ENCODE measurements around the gene TEX26. TPM values are rescaled to one million over a fixed set of nuclear protein-coding genes. Genes with fewer than 3 reads are reported as not detected.
"Not testable (repeated sequence)": the region's sequence is repeated elsewhere in the genome, so short reads cannot be mapped to it uniquely, and the experiment has no call there.

Gene TEX26
- total RNA-seq, 6 experiments from 2014 or later, result not detected

DNA sequence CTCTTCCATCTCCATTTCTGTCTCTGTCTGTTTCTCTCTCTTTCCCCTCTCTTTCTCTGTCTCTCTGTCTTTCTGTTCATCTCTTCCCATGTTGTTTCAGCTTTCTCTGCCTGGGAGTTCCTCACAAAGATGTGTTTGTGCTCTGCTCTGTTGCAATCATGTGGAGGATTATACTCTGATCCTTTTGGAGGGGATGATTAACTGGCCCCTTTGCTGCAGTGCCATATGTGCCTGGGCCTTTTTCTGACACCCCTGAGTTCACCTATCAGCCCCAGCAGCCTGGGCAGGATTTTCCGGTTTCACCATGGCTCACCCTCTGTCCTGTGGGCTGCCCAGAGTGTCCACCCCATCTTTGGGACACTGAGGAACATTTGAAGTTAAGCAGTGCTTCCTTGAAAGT is 9.0 kb upstream of the TEX26 start:
- no peak overlapping the region for H3K4me3 Mint-ChIP-seq
- no peak for DNase-seq
- H3K9me3 Mint-ChIP-seq, result no peaks in the 10 kb centered on the region
- no peak overlapping the region for H3K27ac Mint-ChIP-seq
- H3K4me1 Mint-ChIP-seq (ENCODE audit: low read depth), result peaks cover 19% of the 10 kb centered on the region
- TF ChIP-seq, protein P1, sequence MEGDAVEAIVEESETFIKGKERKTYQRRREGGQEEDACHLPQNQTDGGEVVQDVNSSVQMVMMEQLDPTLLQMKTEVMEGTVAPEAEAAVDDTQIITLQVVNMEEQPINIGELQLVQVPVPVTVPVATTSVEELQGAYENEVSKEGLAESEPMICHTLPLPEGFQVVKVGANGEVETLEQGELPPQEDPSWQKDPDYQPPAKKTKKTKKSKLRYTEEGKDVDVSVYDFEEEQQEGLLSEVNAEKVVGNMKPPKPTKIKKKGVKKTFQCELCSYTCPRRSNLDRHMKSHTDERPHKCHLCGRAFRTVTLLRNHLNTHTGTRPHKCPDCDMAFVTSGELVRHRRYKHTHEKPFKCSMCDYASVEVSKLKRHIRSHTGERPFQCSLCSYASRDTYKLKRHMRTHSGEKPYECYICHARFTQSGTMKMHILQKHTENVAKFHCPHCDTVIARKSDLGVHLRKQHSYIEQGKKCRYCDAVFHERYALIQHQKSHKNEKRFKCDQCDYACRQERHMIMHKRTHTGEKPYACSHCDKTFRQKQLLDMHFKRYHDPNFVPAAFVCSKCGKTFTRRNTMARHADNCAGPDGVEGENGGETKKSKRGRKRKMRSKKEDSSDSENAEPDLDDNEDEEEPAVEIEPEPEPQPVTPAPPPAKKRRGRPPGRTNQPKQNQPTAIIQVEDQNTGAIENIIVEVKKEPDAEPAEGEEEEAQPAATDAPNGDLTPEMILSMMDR (IDR thresholded peaks at IDR 0.05), result no peak
- no peaks in the 10 kb centered on the region for H3K36me3 Mint-ChIP-seq (ENCODE audit: low read depth)
- H3K27me3 Mint-ChIP-seq (ENCODE audit: insufficient read depth), result peaks cover 20% of the 10 kb centered on the region

DNA sequence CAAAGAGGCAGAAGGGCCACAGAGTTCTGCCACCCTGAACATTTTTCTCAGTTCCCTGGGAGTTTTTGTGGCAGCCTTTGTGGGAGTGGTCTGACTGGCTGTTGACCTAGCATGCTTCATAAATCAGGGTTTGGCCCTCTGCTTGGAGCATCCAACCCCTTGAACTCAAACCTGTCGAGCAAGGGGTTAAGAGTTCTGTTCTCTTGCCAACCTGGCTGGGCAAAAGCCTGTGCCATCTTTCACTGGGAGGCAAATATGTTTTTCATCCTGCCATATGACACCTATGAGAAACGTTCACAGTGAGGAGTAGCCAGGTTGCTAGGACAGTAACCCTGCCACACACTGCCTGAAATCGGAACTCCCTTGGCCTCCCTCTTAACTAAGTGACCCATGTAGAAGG is 7.7 kb upstream of the TEX26 start:
- Mint-ChIP-seq H3K36me3 (ENCODE audit: low read depth) (no peaks in the 10 kb centered on the region), H3K27me3 (ENCODE audit: insufficient read depth) (peaks cover 24% of the 10 kb centered on the region), H3K4me1 (ENCODE audit: low read depth) (peaks cover 9% of the 10 kb centered on the region), H3K9me3 (no peaks in the 10 kb centered on the region), H3K27ac (no peak overlapping the region), H3K4me3 (no peak overlapping the region)
- TF ChIP-seq, protein P1 (IDR thresholded peaks at IDR 0.05), result no peak
- DNase-seq, result no peak

DNA sequence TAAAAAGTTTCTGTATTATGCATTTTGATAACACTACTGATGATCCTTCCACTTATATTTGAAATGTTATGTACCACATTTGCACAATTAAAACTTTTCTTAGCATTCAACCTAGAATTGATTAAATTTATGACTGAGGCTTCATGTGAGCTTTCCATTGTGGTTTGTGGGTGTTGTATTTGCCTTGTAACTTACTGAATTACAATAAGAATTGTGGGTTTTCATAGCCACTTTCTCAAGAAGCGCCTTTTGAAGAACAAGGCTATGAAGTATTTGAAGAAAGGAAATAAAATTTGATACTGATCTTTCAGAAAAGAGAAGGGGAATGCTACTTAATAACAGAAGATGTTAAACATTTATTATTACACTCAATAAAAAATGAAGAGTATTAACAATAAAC is 7.0 kb upstream of the TEX26 start:
- peaks cover 9% of the 10 kb centered on the region for H3K4me1 Mint-ChIP-seq (ENCODE audit: low read depth)
- no peaks in the 10 kb centered on the region for H3K36me3 Mint-ChIP-seq (ENCODE audit: low read depth)
- H3K27ac Mint-ChIP-seq, result no peak overlapping the region
- no peak for DNase-seq
- no peak overlapping the region for H3K4me3 Mint-ChIP-seq
- H3K27me3 Mint-ChIP-seq (ENCODE audit: insufficient read depth), result peaks cover 21% of the 10 kb centered on the region
- H3K9me3 Mint-ChIP-seq, result no peaks in the 10 kb centered on the region
- TF ChIP-seq, protein P1 (IDR thresholded peaks at IDR 0.05), result no peak

DNA sequence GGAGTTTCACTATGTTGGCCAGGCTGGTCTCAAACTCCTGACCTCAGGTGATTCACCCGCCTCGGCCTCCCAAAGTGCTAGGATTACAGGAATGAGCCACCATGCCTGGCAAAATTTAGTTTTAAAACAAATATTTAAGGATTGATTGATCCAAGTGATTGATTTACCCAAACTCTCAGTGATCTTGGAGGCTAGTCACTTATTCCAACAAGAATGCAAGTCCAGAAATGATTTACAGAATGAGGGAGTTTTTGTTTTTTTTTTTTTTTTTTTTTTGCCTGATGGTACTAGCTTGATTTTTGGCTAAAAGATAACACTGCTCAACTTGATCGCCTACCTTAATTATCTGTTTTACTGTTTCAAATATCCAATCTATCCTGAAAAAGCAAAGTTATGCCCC is 5.7 kb upstream of the TEX26 start:
- no peaks in the 10 kb centered on the region for H3K36me3 Mint-ChIP-seq (ENCODE audit: low read depth)
- no peak overlapping the region for H3K27ac Mint-ChIP-seq
- peaks cover 9% of the 10 kb centered on the region for H3K4me1 Mint-ChIP-seq (ENCODE audit: low read depth)
- no peak overlapping the region for H3K4me3 Mint-ChIP-seq
- H3K9me3 Mint-ChIP-seq, result no peaks in the 10 kb centered on the region
- no peak for DNase-seq
- TF ChIP-seq, protein P1 (IDR thresholded peaks at IDR 0.05), result no peak
- H3K27me3 Mint-ChIP-seq (ENCODE audit: insufficient read depth), result peaks cover 19% of the 10 kb centered on the region

DNA sequence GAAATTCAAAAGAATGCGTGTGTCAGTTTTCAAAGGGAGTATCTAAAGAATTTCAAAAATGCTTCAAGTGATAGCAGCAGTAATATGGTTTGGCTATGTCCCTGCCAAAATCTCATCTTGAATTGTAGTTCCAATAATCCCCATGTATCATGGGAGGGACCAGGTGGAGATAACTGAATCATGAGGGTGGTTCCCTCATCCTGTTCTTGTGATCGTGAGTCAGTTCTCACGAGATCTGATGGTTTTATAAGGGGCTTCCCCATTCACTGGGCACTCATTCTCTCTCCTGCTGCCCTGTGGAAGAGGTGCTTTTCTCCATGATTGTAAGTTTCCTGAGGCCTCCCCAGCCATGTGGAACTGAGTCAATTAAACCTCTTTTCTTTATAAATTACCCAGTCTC is 5.3 kb upstream of the TEX26 start:
- H3K4me1 Mint-ChIP-seq (ENCODE audit: low read depth); H3K27ac Mint-ChIP-seq: not testable (repeated sequence)
- H3K27me3 Mint-ChIP-seq (ENCODE audit: insufficient read depth), result peaks cover 23% of the 10 kb centered on the region

DNA sequence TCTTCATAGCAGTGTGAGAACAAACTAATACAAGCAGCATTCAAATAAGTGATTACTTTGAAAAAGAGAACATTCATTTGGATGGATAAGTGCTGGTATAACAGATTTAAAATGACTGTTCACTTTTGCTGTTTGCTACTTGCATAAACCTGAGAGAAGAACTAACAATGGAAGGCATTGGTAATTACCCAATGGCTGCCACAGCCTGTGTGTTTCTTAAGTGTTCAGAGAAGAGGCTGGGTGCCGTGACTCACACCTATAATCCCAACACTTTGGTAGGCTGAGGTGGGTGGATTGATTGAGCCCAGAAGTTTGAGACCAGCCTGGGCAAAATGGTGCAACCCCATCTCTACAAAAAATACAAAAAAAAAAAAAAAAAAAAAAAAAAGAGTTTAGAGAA is 4.9 kb upstream of the TEX26 start:
- no peaks in the 10 kb centered on the region for H3K9me3 Mint-ChIP-seq
- no peak overlapping the region for H3K4me3 Mint-ChIP-seq
- DNase-seq, result no peak
- peaks cover 24% of the 10 kb centered on the region for H3K27me3 Mint-ChIP-seq (ENCODE audit: insufficient read depth)
- TF ChIP-seq, protein P1 (IDR thresholded peaks at IDR 0.05), result no peak
- H3K4me1 Mint-ChIP-seq (ENCODE audit: low read depth), result peaks cover 9% of the 10 kb centered on the region
- no peak overlapping the region for H3K27ac Mint-ChIP-seq
- no peaks in the 10 kb centered on the region for H3K36me3 Mint-ChIP-seq (ENCODE audit: low read depth)

More for the DNA sequence above, 5.3 kb upstream of the TEX26 start:
- DNase-seq; H3K9me3 Mint-ChIP-seq; H3K36me3 Mint-ChIP-seq (ENCODE audit: low read depth); H3K4me3 Mint-ChIP-seq: not testable (repeated sequence)
